Measurements from ENCODE around the gene COG5.
"Not testable (repeated sequence)": the region's sequence is repeated elsewhere in the genome, so short reads cannot be mapped to it uniquely, and the experiment has no call there.

COG5 gene

GRCh38 chr7:107276220-107276827 lies 287.4 kb downstream of the COG5 start:
- DNase-seq (ENCODE audit: low spot score) = no peak

- DNase-seq (ENCODE audit: low spot score) = no peak
Measured at GRCh38 chr7:107274506-107274905, 289.2 kb downstream of the COG5 start.

GRCh38 chr7:107269790-107270189 lies 293.9 kb downstream of the COG5 start:
- no peak for DNase-seq (ENCODE audit: low spot score)

- DNase-seq (ENCODE audit: low spot score) = no peak
Measured at GRCh38 chr7:107268594-107268993, 295.1 kb downstream of the COG5 start.

GRCh38 chr7:107267138-107267537 lies 296.6 kb downstream of the COG5 start:
- no peak for DNase-seq (ENCODE audit: low spot score)

GRCh38 chr7:107264723-107265122 lies 299.0 kb downstream of the COG5 start:
- DNase-seq (ENCODE audit: low spot score) = no peak

- no peak for DNase-seq (ENCODE audit: low spot score)
Measured at GRCh38 chr7:107262857-107263256, 300.9 kb downstream of the COG5 start.

GRCh38 chr7:107258737-107259136 lies 305.0 kb downstream of the COG5 start:
- DNase-seq (ENCODE audit: low spot score) = no peak

- no peak for DNase-seq (ENCODE audit: low spot score)
Measured at GRCh38 chr7:107255602-107256001, 308.1 kb downstream of the COG5 start.

GRCh38 chr7:107254398-107254985 lies 309.2 kb downstream of the COG5 start:
- DNase-seq (ENCODE audit: low spot score) = no peak

- no peak for DNase-seq (ENCODE audit: low spot score)
Measured at GRCh38 chr7:107253599-107253998, 310.1 kb downstream of the COG5 start.

GRCh38 chr7:107251963-107252362 lies 311.8 kb downstream of the COG5 start:
- no peak for DNase-seq (ENCODE audit: low spot score)

- DNase-seq (ENCODE audit: low spot score) = no peak
Measured at GRCh38 chr7:107248551-107249316, 315.0 kb downstream of the COG5 start.

GRCh38 chr7:107246836-107247235 lies 316.9 kb downstream of the COG5 start:
- DNase-seq (ENCODE audit: low spot score) = not testable (repeated sequence)

GRCh38 chr7:107244613-107245012 lies 319.1 kb downstream of the COG5 start:
- DNase-seq (ENCODE audit: low spot score) = no peak

- no peak for DNase-seq (ENCODE audit: low spot score)
Measured at GRCh38 chr7:107242267-107242666, 321.5 kb downstream of the COG5 start.

GRCh38 chr7:107237451-107237850 lies 326.3 kb downstream of the COG5 start:
- no peak for DNase-seq (ENCODE audit: low spot score)

GRCh38 chr7:107236862-107237261 lies 326.9 kb downstream of the COG5 start:
- DNase-seq (ENCODE audit: low spot score) = no peak

GRCh38 chr7:107234436-107234835 lies 329.3 kb downstream of the COG5 start:
- DNase-seq (ENCODE audit: low spot score) = no peak

GRCh38 chr7:107233981-107234380 lies 329.7 kb downstream of the COG5 start:
- no peak for DNase-seq (ENCODE audit: low spot score)

GRCh38 chr7:107233174-107233573 lies 330.5 kb downstream of the COG5 start:
- peak; percentile 16 for DNase-seq (ENCODE audit: low spot score)

GRCh38 chr7:107232568-107233090 lies 331.1 kb downstream of the COG5 start:
- peak; percentile 40 for DNase-seq (ENCODE audit: low spot score)

- peak; percentile 6 for DNase-seq (ENCODE audit: low spot score)
Measured at GRCh38 chr7:107230334-107230733, 333.4 kb downstream of the COG5 start.
